ENCODE measurements around the gene ITGA8. TPM values are rescaled to one million over a fixed set of nuclear protein-coding genes. Genes with fewer than 3 reads are reported as not detected.
"Not testable (repeated sequence)": the region's sequence is repeated elsewhere in the genome, so short reads cannot be mapped to it uniquely, and the experiment has no call there.

ITGA8 gene
- polyA plus RNA-seq, 2 donors, result 2.5 to 3.6 TPM

DNA sequence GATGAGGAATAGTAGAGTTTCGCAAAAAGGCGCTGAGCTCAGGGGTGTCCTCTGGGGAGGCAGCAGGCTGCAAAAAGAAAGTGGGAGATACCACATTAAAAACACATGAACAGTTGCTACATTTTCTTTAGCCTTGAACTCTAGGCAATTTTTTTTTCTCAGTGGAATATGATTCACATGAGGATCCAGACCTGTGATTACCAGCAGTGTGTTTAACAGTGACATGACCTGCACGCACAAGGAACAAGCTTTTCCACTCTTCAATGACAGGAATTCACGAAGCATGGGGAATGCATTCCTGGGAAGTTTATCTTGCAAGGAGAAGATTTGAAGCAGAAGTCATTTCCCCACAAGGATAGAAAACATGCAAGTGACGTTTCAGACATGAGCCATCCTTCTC, 161.6 kb downstream of the ITGA8 start:
- 60% methylated on average over 5 of the region's 5 CpGs for WGBS, 2 donors
- Histone ChIP-seq H3K9me3 (ENCODE audit: control insufficient read depth in 2 of 2, insufficient read depth in 1 of 2, low read depth in 1 of 2, low read length in 1 of 2) (no peaks in the 10 kb centered on the region), H3K27me3 (ENCODE audit: control insufficient read depth in 1 of 2, insufficient read depth in 2 of 2, low read length in 2 of 2) (no peaks in the 10 kb centered on the region), H3K4me3 (ENCODE audit: low read depth in 1 of 2, low read length in 2 of 2) (no peak overlapping the region), H3K27ac (ENCODE audit: low read depth in 2 of 2, low read length in 1 of 2) (no peak overlapping the region), H3K36me3 (ENCODE audit: control insufficient read depth in 2 of 2, insufficient read depth in 2 of 2, low read length in 1 of 2) (no peaks in the 10 kb centered on the region), H3K4me1 (ENCODE audit: control insufficient read depth in 2 of 2, insufficient read depth in 2 of 2, low read length in 1 of 2) (no peaks in the 10 kb centered on the region)

- not testable (repeated sequence) for H3K27ac ChIP-seq (ENCODE audit: low read depth in 2 of 2, low read length in 1 of 2); H3K4me3 ChIP-seq (ENCODE audit: low read depth in 1 of 2, low read length in 2 of 2); H3K9me3 ChIP-seq (ENCODE audit: control insufficient read depth in 2 of 2, insufficient read depth in 1 of 2, low read depth in 1 of 2, low read length in 1 of 2); H3K36me3 ChIP-seq (ENCODE audit: control insufficient read depth in 2 of 2, insufficient read depth in 2 of 2, low read length in 1 of 2); H3K4me1 ChIP-seq (ENCODE audit: control insufficient read depth in 2 of 2, insufficient read depth in 2 of 2, low read length in 1 of 2); H3K27me3 ChIP-seq (ENCODE audit: control insufficient read depth in 1 of 2, insufficient read depth in 2 of 2, low read length in 2 of 2)
- 65 to 72% methylated on average over 3 of the region's 3 CpGs for WGBS, 2 donors
Observed at GRCh38 chr10:15557168-15557567, 162.6 kb downstream of the ITGA8 start.

DNA sequence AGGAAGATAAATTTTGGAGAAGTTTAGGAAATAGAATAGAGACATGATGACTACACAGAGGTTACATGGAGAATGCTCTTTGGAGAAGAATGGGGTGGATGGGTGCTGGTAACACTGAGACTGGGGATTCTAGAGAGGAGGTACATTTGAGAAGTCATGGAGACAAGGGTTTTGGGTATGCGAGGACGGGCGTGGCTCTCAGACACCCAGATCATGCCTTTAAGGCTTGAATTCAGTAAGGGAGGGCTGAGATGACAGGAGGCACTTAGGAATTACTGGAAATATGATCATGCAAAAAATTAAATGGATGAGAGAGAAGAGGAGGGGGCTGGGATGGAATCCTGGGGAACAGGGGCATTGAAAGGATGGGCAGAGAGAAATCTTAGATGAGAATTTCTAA, 168.8 kb downstream of the ITGA8 start:
- no peaks in the 10 kb centered on the region for H3K9me3 ChIP-seq (ENCODE audit: control insufficient read depth in 2 of 2, insufficient read depth in 1 of 2, low read depth in 1 of 2, low read length in 1 of 2)
- no peak overlapping the region for H3K27ac ChIP-seq (ENCODE audit: low read depth in 2 of 2, low read length in 1 of 2)
- no peaks in the 10 kb centered on the region for H3K4me1 ChIP-seq (ENCODE audit: control insufficient read depth in 2 of 2, insufficient read depth in 2 of 2, low read length in 1 of 2)
- no peaks in the 10 kb centered on the region for H3K36me3 ChIP-seq (ENCODE audit: control insufficient read depth in 2 of 2, insufficient read depth in 2 of 2, low read length in 1 of 2)
- H3K4me3 ChIP-seq (ENCODE audit: low read depth in 1 of 2, low read length in 2 of 2), result no peak overlapping the region
- WGBS, 2 donors, result 73 to 80% methylated on average over 3 of the region's 3 CpGs
- H3K27me3 ChIP-seq (ENCODE audit: control insufficient read depth in 1 of 2, insufficient read depth in 2 of 2, low read length in 2 of 2), result no peaks in the 10 kb centered on the region

DNA sequence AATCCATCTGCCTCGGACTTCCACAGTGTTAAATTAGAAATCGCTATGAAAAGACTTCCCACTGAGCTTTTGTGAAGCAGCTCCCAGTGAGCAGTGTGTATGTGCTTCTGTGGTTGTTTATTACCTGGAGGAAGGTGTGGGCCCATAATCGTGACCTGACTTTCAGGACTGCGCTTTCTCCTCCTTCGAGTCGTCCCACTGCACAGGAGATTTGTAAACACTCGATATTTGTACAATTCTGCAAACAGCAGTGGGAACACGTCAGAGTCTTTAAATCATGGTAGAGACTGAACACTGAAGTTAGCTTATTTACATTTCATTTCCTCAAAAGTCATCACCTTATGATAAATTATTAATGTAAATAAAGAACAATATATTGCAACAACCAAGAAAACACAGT, 171.4 kb downstream of the ITGA8 start:
- Histone ChIP-seq H3K27ac (ENCODE audit: low read depth in 2 of 2, low read length in 1 of 2) (no peak overlapping the region), H3K9me3 (ENCODE audit: control insufficient read depth in 2 of 2, insufficient read depth in 1 of 2, low read depth in 1 of 2, low read length in 1 of 2) (peaks cover 0 to 2% of the 10 kb centered on the region in 2 donors), H3K36me3 (ENCODE audit: control insufficient read depth in 2 of 2, insufficient read depth in 2 of 2, low read length in 1 of 2) (no peaks in the 10 kb centered on the region), H3K4me3 (ENCODE audit: low read depth in 1 of 2, low read length in 2 of 2) (no peak overlapping the region), H3K4me1 (ENCODE audit: control insufficient read depth in 2 of 2, insufficient read depth in 2 of 2, low read length in 1 of 2) (no peaks in the 10 kb centered on the region), H3K27me3 (ENCODE audit: control insufficient read depth in 1 of 2, insufficient read depth in 2 of 2, low read length in 2 of 2) (no peaks in the 10 kb centered on the region)
- 46 to 48% methylated on average over 8 of the region's 8 CpGs for WGBS, 2 donors

DNA sequence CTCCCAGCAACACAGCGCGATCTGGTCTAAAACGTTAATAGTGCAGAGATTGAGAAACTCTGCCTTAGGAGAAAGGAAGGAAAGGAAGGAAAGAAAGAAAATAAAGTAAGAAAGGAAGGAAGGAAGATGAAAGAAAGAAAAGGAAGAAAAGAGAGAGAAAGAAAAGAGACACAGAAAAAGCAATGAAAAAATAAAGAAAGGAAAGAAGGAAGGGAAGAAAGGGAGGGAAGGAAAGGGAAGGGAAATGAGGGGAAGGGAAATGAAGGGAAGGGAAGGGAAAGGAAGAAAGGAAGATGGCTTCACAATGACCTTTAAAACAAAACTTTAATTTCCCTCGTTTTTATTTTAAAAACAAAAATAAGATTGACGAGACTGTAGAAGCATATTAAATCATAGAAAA, 173.1 kb downstream of the ITGA8 start:
- WGBS, 2 donors, result 82 to 85% methylated on average over 5 of the region's 5 CpGs
- H3K4me3 ChIP-seq (ENCODE audit: low read depth in 1 of 2, low read length in 2 of 2), result no peak overlapping the region
- H3K27me3 ChIP-seq (ENCODE audit: control insufficient read depth in 1 of 2, insufficient read depth in 2 of 2, low read length in 2 of 2), result no peaks in the 10 kb centered on the region
- no peaks in the 10 kb centered on the region for H3K4me1 ChIP-seq (ENCODE audit: control insufficient read depth in 2 of 2, insufficient read depth in 2 of 2, low read length in 1 of 2)
- no peak overlapping the region for H3K27ac ChIP-seq (ENCODE audit: low read depth in 2 of 2, low read length in 1 of 2)
- no peaks in the 10 kb centered on the region for H3K36me3 ChIP-seq (ENCODE audit: control insufficient read depth in 2 of 2, insufficient read depth in 2 of 2, low read length in 1 of 2)
- H3K9me3 ChIP-seq (ENCODE audit: control insufficient read depth in 2 of 2, insufficient read depth in 1 of 2, low read depth in 1 of 2, low read length in 1 of 2), result peaks cover 0 to 2% of the 10 kb centered on the region in 2 donors

DNA sequence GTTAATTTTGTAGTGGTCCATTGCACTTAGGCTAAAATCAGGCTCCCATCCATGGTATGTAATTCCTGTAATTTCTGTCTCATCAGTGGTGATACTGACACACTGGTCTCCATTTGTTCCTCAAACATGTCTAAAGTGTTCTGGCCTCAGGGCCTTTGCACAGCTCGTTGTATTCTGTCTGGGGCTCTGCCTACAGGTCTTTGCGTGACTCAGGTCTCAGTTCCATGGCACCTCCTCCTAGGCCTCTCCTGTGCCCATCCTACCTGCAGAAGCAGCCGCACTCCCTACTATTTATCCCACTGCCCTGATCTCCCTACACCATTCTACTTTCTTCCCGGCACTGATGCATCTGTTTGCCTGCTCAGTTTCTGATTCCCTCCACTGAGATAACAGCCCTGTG, 173.8 kb downstream of the ITGA8 start:
- no peak overlapping the region for H3K27ac ChIP-seq (ENCODE audit: low read depth in 2 of 2, low read length in 1 of 2)
- no peaks in the 10 kb centered on the region for H3K36me3 ChIP-seq (ENCODE audit: control insufficient read depth in 2 of 2, insufficient read depth in 2 of 2, low read length in 1 of 2)
- H3K9me3 ChIP-seq (ENCODE audit: control insufficient read depth in 2 of 2, insufficient read depth in 1 of 2, low read depth in 1 of 2, low read length in 1 of 2), result peaks cover 0 to 2% of the 10 kb centered on the region in 2 donors
- no peak overlapping the region for H3K4me3 ChIP-seq (ENCODE audit: low read depth in 1 of 2, low read length in 2 of 2)
- H3K4me1 ChIP-seq (ENCODE audit: control insufficient read depth in 2 of 2, insufficient read depth in 2 of 2, low read length in 1 of 2), result no peaks in the 10 kb centered on the region
- WGBS, 2 donors, result 86 to 87% methylated on average over 4 of the region's 4 CpGs
- no peaks in the 10 kb centered on the region for H3K27me3 ChIP-seq (ENCODE audit: control insufficient read depth in 1 of 2, insufficient read depth in 2 of 2, low read length in 2 of 2)

- Histone ChIP-seq H3K4me3 (ENCODE audit: low read depth in 1 of 2, low read length in 2 of 2) (no peak overlapping the region), H3K36me3 (ENCODE audit: control insufficient read depth in 2 of 2, insufficient read depth in 2 of 2, low read length in 1 of 2) (no peaks in the 10 kb centered on the region), H3K27me3 (ENCODE audit: control insufficient read depth in 1 of 2, insufficient read depth in 2 of 2, low read length in 2 of 2) (no peaks in the 10 kb centered on the region), H3K9me3 (ENCODE audit: control insufficient read depth in 2 of 2, insufficient read depth in 1 of 2, low read depth in 1 of 2, low read length in 1 of 2) (peaks cover 0 to 2% of the 10 kb centered on the region in 2 donors), H3K27ac (ENCODE audit: low read depth in 2 of 2, low read length in 1 of 2) (no peak overlapping the region), H3K4me1 (ENCODE audit: control insufficient read depth in 2 of 2, insufficient read depth in 2 of 2, low read length in 1 of 2) (no peaks in the 10 kb centered on the region)
- WGBS, 2 donors, result 80 to 89% methylated on average over 2 of the region's 2 CpGs
Observed at GRCh38 chr10:15545266-15545665, 174.5 kb downstream of the ITGA8 start.

GRCh38 chr10:15543994-15544393, 175.7 kb downstream of the ITGA8 start:
- Histone ChIP-seq H3K27me3 (ENCODE audit: control insufficient read depth in 1 of 2, insufficient read depth in 2 of 2, low read length in 2 of 2) (no peaks in the 10 kb centered on the region), H3K36me3 (ENCODE audit: control insufficient read depth in 2 of 2, insufficient read depth in 2 of 2, low read length in 1 of 2) (no peaks in the 10 kb centered on the region), H3K27ac (ENCODE audit: low read depth in 2 of 2, low read length in 1 of 2) (no peak overlapping the region), H3K4me3 (ENCODE audit: low read depth in 1 of 2, low read length in 2 of 2) (no peak overlapping the region), H3K9me3 (ENCODE audit: control insufficient read depth in 2 of 2, insufficient read depth in 1 of 2, low read depth in 1 of 2, low read length in 1 of 2) (peaks cover 0 to 2% of the 10 kb centered on the region in 2 donors), H3K4me1 (ENCODE audit: control insufficient read depth in 2 of 2, insufficient read depth in 2 of 2, low read length in 1 of 2) (no peaks in the 10 kb centered on the region)
- 85 to 92% methylated on average over 1 of the region's 1 CpG for WGBS, 2 donors

DNA sequence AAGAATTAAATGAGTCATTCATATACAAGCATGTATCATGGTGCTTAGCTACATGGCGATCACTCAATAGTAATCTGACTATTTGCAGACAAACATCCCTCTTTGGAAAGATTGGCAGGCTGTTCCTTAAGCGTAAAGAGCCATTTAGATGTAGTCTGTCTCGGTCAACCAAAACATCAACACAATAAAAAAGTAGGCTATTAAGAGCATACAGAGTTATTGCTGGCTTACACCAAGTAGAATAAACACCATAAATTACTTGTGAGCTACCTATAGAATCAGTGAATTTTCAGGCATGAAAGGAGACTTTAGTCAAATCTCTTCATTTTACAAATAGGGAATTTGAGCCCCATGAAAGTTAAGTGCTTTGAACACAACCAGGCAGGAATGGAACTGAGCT, 176.9 kb downstream of the ITGA8 start:
- Histone ChIP-seq H3K4me1 (ENCODE audit: control insufficient read depth in 2 of 2, insufficient read depth in 2 of 2, low read length in 1 of 2) (no peaks in the 10 kb centered on the region), H3K9me3 (ENCODE audit: control insufficient read depth in 2 of 2, insufficient read depth in 1 of 2, low read depth in 1 of 2, low read length in 1 of 2) (peaks cover 0 to 2% of the 10 kb centered on the region in 2 donors), H3K27ac (ENCODE audit: low read depth in 2 of 2, low read length in 1 of 2) (no peak overlapping the region), H3K36me3 (ENCODE audit: control insufficient read depth in 2 of 2, insufficient read depth in 2 of 2, low read length in 1 of 2) (no peaks in the 10 kb centered on the region), H3K27me3 (ENCODE audit: control insufficient read depth in 1 of 2, insufficient read depth in 2 of 2, low read length in 2 of 2) (no peaks in the 10 kb centered on the region), H3K4me3 (ENCODE audit: low read depth in 1 of 2, low read length in 2 of 2) (no peak overlapping the region)
- 88 to 91% methylated on average over 3 of the region's 3 CpGs for WGBS, 2 donors

GRCh38 chr10:15541376-15541775, 178.3 kb downstream of the ITGA8 start:
- Histone ChIP-seq H3K4me3 (ENCODE audit: low read depth in 1 of 2, low read length in 2 of 2) (no peak overlapping the region), H3K9me3 (ENCODE audit: control insufficient read depth in 2 of 2, insufficient read depth in 1 of 2, low read depth in 1 of 2, low read length in 1 of 2) (peaks cover 0 to 2% of the 10 kb centered on the region in 2 donors), H3K36me3 (ENCODE audit: control insufficient read depth in 2 of 2, insufficient read depth in 2 of 2, low read length in 1 of 2) (no peaks in the 10 kb centered on the region), H3K4me1 (ENCODE audit: control insufficient read depth in 2 of 2, insufficient read depth in 2 of 2, low read length in 1 of 2) (no peaks in the 10 kb centered on the region), H3K27me3 (ENCODE audit: control insufficient read depth in 1 of 2, insufficient read depth in 2 of 2, low read length in 2 of 2) (no peaks in the 10 kb centered on the region), H3K27ac (ENCODE audit: low read depth in 2 of 2, low read length in 1 of 2) (no peak overlapping the region)
- WGBS, 2 donors, result 77 to 86% methylated on average over 1 of the region's 1 CpG

Data from esophagus (tissue), 2 donors.